NCI-H187 (cell line): ENCODE measurements around the gene DENND2C.

Experiments
- DNase-seq, 2 experiments: peaks; one replicate each; lab custom pipeline; 2025; lab: John Stamatoyannopoulos, UW

DENND2C gene

DNA sequence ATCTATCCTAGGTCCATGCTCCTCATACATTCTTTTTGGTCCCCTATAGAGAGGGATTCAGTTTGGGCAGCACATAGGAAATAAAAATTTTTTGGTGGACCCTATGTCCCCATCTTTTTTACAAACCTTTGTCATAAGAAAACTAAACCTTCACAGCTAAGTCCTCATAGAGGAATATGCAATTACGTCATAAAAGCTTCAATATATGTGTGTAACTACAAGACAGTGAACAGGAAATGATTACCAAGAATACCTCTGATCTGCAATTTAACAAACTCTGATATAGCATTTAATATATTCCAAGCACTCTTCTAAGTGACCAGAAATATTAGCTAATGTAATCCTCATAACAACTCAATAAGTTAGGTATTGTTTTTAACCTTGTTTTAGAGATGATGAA, 6.3 kb upstream of the DENND2C start:
- no peak for DNase-seq

DNA sequence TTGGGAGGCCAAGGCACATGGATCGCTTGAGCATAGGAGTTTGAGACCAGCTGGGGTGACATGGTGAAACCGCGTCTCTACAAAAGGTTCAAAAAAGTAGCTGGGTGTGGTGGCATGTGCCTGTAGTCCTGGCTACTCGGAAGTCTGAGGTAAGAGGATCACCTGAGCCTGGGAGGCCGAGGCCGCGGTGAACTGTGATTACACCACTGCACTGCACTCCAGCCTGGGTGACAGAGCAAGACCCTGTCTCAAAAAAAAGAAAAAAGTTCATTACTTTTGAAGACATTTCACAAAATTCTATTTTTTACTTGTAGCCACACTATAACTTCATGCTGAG, 2.1 kb upstream of the DENND2C start:
- DNase-seq: no peak

DNA sequence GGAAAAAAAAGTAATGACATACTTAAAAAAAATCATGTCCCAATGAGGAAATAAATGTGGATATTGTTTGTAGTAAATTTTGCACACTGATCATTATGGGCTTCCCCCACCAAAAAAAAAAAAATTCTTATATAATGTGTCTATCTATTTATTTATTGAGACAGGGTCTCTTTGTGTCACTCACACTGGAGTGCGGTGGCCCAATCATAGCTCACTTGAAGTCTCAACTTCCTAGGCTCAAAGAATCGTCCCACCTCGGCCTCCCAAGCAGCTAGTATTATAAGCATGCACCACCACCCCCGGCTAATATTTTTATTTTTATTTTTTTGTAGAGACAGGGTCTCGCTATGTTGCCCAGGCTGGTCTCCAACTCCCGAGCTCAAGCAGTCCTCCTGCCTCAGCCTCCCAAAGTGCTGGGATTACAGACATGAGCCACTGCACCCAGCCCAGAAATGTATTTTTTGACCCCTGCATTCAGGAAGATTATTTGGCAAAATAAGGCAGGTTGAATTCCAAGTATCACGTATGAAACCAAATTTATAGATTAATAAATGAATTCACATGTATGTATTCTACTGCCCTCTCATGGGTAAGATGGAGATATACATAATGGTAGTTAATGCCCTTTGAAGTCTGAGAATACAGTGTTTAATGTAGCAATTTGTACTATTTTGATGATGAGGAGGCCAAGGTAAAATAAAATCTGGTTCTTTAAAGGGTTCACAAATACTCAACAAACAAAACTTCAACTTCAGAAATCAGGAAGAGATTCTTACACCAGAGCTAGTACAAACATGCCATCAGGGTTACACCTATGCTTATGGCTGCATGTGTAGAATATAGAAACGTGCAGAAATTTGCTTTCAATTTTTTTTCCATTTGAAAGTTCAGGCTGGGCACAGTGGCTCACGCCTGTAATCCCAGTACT, 1.4 kb upstream of the DENND2C start:
- DNase-seq: no peak

DNA sequence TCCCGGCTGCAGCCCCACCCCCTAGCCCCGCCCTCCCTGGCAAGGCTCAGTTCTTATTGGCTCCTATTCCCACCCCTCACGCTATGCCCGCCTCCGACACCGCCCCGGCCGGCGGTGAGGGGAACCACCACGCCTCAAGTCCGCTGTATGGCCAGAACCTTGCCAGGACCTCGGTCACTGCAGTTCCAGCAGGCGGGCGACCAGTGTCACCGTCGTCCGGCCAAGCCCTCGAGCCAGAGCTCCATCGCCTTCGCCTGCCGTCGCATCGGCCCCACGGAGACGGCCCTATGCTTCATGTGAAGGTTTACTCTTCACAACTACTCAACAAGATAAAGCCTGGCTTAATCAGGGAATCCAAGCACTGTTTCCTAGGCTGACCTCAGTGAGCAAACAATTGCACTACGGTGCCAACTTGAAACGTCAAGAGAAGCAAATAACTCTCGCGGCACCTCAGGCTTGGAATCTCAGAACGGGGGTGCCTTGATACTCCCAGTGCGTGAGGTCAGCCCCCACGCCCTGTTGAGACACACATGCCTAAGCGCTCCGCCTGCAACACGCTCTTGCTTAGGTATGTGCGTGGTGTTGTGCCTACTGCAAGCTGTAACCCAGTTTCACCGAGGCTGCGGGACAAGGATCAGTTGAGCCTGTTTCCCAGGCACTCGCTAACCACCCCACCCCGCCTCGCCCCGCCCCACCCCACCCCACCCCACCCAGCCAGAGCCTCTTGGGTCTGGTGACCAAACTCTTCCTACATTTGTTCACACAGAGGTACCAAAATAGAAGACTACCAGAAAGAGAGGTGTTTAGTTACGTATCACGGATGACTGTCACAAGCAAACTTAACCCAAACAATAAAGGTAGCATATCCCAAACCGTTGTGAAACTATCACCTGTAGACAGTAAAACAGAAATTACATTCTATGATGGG, 498 bp upstream of the DENND2C start:
- DNase-seq: peak; percentile 43 to 57

DNA sequence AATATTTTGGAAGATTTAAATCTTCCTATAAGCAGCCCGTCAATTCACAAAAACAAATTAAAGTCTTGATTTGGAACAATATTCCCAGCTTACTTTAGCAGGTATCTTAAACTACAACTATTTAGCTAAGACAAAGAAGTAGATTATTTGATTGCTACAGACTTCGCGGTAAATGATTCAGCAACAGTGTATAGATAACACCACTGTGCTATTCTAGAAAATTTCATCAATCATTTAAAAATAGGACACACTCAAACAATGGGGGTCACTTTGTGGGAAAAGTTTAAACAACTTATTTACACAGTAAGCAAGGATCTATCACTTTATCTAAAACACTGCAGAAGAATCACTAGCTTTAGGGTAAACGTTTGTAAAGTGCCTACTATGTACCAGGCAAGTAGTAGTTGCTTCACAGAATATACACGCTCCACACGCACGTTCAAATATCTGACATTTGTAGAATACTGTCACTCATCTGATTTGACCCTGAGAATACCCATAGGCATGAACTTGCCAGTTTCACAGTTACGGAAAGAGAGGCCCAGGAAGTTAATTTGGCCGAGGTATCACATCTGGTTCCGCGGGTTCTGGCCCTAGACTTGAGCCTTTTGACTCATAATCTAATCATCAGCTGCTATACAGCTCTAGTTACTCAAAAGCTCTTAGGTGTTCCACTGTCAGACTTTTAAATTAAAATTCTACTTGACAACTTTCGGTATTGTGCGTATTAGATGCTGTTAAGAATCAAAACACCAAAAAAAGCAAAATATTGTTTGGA, 876 bp downstream of the DENND2C start:
- DNase-seq: no peak

DNA sequence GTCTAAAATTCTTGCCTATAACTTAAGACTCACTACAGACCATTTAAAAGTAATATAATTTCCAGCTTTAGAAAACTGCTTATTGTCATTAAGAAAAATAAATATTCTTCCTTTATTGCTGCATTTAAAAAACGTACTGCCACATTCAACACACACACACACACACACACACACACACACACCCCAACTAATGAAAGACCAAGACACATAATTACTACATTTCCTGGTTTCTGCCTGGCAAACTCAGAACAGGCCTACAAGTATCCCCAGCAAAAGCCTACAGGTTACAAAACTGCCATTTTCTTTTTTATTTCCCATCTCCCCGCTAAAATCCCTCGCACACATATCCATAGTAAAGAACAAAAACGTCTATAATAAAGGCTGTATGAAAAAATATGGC, 1.5 kb downstream of the DENND2C start:
- no peak for DNase-seq

DNA sequence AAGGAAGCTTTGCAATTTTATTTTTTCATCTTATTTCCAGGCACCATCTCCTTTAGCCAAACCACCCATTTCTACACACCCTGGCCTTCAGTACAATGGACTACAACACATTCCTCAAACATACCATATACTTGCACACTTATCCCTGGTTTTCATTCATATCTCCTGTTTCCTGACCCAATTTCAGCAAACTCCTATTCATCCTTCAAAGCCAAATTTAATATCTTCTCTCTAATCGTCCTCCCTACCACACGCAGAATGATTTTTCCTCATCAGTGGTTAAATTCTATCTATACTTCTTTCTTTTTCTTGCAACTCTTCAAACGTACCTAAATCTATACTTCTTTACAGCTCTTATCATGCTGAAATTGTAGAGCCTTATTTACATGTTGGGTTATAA, 2.9 kb downstream of the DENND2C start:
- DNase-seq: no peak

DNA sequence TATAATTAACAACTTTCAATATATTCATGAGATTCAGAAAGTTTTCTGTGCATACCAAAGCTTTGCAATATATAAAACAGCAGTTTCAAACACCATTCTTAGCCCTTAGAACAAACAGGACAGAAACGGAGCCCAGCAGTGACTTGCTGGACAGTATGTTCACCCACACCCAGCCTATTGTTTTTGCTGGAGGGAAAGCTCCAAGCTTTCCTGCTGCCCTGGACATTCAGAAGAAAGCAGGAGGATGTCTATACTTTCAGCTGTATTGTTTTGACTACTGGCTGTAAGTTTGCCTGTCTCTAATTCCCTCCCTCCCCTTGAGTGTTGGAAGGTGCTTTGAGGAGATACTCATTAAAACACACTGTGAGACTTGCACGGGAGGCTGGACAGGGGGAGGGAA, 9.6 kb downstream of the DENND2C start:
- DNase-seq: no peak

DNA sequence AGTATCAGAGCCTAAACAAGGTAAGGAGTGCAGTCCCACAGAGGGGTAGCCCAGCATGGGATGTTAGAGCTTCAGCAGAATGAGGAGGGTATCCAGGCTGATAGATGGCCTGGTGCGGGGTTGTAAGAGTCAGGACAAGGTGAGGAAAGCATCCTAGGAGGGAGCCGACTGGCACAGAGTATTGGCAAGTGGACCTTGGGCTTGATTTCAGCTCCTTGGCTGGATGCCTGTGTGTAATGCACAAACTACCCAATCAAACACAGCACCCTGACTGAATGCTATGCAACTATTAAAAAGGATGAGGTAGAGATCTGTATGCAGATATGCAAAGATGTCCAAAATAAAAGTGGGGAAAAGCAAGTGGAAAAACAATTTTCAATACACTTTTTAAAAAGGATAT, 18.0 kb downstream of the DENND2C start:
- DNase-seq: no peak

DNA sequence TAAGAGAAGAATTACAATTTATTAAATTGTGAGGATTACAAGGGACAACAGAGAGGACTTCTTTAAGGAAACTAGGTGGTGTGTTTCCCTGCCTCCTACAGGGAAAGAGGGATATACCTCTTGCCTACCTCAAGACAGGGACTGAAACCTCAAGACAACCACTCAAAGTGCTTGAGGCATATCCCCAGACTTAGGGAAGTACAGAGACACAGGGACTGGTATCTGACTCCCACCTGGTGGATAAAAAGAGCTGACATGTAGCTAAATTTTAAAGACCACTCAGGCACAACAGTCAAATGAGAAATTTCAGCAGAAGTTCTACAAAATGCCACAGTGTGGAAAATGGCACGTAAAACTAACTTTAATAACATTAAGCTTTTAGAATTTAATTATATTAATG, 21.3 kb downstream of the DENND2C start:
- DNase-seq: no peak

DNA sequence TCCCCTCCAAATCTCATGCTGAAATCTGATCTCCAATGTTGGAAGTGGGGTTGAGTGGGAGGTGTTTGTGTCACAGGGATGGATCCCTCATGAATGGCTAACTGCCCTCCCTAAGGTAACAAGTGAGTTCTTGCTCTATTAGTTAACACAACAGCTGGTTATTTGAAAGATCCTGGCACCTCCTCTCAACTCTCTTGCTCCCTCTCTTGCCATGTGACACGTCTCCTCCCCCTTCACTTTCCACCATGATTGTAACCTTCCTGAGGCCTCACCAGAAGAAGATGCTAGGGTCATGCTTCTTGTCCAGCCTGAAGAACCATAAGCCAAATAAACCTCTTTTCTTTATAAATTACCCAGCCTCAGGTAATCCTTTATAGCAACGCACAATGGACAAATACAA, 28.5 kb downstream of the DENND2C start:
- DNase-seq: no peak

DNA sequence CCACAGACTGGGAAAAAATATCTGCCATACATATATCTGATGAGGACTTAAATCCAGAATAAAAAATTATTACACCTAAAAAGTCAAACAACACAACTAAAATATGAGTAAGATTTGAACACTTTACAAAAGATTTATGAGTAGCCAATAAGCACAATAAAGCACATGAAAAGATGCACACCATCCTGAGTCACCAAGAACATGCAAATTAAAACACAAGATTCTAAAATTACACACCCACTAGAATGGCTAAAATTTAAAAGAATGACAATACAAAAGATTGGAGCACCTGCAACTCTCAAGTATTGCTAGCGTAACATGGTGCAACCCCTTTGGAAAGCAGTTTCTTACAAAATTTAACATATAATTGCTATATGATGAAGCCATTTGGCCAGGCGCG, 30.9 kb downstream of the DENND2C start:
- no peak for DNase-seq

DNA sequence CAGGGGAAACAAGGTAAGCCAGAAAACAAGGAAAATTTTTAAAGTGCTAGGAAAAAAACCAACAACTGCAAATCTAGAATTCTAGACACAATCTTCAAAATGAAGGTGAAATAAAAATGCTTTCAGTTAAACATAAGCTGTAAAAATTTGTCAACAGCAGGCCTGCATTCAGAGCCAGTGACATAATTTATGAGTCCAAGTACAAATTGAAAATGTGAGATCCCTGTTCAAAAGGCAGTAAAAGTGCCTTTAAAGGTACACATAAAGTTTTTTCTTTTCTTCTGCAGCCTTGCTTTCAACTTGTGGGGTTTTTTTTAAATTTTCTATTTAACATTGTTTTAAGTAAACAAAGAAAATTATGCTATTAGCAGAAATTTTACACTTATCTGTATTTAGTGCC, 37.4 kb downstream of the DENND2C start:
- no peak for DNase-seq

DNA sequence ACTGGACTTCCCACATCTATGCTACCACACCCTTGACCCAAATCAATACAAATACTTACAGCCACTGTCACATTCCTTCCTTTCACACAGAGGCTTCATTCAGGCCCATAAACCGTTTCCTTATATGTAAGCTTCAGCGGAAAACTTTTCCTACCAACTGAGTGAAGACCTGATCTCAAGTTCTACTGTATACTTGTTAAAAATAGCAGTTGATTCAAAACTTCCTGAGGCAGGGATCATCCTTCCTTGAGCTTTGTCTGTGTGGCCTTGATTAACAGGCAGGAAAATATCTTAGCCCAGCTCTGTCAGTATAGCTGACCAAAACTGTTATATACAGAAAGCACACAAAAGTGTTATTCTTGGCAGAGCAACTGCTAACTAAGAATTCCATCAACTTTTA, 42.7 kb downstream of the DENND2C start:
- DNase-seq: no peak

DNA sequence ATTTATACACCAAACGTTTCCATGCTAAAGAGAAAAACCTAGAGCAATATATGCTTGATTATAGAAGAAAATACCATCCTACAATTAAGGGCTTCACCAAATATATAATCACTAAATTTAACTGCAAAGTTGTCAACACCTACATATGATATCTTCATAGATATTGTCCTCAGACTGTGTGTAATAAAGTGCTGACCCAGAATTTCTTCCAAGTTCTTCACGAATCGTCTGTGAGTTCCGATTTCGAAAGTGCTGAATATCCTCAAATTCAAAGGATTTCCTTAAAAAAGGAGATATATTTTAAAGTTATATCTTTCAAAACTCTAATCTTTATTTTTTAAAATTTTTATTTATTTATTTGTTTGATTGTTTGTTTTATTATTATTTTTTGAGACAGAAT, 46.5 kb downstream of the DENND2C start:
- DNase-seq: no peak

DNA sequence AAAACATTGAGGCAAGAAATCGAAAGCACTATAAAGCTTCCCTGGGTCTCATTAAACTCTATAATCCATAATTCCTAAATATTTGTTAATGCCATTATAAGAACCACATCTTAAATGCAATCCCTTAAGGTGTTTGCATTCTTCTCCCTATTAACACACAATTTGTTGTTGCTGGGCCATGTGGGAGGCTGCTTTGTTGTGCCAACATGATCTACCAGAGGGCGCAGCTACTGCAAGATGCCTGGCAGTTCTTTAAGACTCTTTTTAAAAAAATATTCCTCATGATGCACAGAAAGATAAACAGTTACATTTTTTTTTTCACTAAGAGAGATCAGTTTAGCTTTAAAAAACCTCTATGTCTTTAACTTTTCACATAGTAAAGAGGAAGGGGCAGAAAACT, 49.4 kb downstream of the DENND2C start:
- no peak for DNase-seq

DNA sequence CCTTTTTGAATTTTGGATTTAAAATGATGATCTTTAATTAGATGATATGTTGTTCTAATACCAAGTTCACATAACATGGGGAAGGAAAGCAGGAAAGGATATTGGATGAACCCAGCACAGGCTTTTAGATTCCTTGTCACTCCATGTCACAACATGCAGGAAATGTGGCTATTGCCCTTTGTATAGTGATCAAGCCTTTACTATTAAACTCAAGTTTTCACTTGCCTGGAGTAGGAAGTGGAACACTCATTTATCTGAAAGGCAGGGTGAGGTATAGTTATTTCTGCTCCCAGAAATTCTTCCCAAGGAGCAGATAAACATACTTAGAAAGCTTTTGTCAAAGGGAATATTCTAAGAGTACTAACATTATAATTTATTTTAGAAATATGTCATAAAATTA, 51.2 kb downstream of the DENND2C start:
- DNase-seq: no peak

DNA sequence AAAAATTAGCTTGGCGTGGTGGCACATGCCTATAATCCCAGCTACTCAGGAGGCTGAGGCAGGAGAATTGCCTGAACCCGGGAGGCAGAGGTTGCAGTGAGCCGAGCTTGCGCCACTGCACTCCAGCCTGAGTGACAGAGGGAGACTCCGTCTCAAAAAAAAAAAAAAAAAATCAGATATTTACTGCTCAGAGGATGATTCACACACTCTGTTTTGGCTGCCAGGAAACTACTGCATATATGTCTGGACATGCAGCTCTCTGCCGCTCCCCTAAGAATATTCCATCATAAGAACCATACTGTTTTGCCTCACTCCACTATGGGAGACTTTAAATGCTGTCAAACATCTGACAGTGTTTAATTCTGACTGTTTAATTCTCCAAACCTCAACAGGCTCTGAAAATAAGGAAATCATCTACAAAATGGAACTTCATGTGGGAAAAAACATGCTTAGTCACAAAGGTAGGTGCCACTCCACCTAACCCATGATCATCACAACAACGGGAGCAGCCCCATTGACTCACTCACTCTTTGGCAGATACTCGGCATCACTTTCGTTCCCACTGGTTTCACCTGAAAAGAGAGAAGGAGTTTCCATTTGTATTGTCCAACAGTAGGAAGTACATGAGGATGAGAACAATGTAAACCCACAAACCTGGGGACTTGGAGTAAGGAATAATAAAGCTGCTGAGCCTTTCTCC, 59.2 kb downstream of the DENND2C start:
- no peak for DNase-seq

DNA sequence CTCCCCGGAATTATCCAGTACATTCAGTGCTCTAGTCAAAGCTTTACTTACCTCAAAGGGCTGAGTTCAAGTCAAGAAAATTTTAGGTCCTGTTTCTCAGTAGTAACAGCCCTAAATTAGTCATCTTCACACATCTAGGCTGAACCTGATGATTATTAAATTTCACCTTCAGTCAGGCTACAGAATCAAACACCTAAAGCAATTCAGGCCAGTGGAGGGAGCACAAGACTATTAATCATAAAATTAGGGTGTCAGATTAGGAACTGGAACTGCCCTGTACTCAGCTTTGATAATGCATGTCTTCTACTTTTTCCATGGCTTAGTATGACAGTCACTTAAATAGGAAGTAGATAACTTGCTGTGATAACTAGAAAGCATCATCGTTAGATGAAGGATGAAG, 60.0 kb downstream of the DENND2C start:
- DNase-seq: no peak

DNA sequence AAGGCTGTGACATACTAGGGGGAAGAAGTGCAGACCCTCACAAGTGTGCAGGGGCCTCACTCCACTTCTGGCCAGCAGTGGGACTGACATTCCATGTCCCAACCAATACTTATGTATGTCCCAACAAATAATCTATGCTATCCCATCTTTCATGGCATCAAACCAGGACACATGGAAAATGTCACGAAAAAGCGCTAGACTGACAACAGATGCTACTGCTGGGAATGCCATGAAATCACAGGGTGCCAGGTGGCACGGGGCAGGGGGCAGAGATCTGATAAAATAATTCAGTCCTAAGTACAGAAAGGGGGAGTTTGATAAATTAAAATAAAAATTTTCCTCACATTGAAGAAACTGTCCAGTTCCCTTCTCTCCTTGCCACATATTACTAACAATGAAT, 60.8 kb downstream of the DENND2C start:
- no peak for DNase-seq

DNA sequence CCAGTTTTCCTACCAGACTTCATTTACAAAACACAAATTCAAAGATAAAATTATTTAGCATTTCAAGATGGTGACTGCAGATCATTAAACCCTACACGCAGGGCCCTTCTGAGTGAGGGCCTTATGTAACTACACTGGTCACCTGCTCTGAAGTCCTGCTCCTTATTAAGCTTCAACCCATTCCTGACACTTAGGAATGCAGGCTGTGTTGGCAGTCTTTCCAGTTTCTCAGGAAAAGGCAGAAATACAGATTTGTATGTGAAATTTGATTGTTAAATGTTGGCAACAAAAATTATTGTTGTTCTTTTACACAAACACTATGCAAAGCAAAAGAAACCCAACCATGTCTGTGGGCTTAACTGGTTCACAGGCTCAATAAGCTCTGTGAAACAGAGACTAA, 62.6 kb downstream of the DENND2C start:
- DNase-seq: no peak

DNA sequence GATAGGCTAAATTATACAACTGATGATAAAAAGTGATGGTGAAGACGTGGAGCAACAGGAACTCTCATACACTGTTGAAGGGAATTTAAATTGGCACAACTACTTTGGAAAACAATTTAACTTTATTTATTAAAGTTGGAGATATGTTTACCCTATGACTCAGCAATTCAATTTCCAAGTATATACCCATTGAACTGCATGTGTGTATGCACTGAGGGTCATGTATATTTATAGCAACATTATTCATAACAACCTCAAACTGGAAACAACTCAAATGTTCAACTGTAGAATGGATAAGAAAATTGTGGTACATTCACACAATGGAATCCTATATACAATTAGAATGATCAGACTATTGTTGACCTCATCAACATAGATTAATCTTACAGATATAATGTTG, 71.9 kb downstream of the DENND2C start:
- no peak for DNase-seq
